ENCODE results near the gene FOLR2.
"Not testable (repeated sequence)": the region's sequence is repeated elsewhere in the genome, so short reads cannot be mapped to it uniquely, and the experiment has no call there.

FOLR2 gene

DNA sequence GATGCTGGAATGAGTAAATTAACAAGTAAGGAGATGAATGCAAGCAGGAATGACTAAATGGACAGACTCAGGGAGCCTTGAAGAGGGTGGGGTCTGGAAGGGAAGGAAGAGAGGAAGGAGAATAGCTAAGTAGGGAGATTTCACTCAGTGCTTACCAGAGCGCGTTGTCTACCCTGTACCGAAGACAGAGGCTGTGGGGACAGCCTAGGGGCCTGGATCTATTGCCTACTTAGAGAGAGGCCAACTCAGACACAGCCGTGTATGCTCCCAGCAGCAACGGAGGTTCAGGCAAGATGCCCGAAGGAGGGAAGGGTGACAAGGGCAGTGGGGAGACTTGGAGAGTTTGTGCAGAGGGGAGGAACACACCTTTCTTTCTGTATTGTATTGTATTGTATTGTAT is at the start of gene FOLR2:
FOLR2 (plus strand) TSS at position 157 of the 400 bp plus-strand sequence. CDS start 1,791 bp downstream, outside the sequence.
- no peak for DNase-seq (ENCODE audit: low read depth)

DNA sequence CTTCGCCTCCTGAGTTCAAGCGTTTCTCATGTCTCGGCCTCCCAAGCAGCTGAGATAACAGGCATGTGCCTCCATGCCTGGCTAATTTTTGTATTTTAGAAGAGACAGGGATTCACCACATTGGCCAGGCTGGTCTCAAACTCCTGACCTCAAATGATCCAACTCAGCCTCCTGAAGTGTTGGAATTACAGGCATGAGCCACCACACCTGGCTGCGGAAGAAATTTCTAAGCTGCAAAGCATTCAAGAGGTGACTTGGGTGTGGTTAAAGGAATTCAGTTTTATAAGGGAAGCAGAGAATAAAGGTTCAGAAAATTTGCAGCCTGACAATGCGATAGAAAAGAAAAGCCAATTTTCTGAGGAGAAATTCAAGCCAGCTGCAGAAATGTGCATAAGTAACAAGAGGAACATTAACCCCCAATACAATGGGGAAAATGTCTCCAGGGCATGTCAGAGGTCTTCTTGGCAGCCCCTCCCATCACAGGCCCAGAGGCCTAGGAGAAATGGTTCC is 47.5 kb upstream of the FOLR2 start:
- not testable (repeated sequence) for DNase-seq (ENCODE audit: low read depth)

DNA sequence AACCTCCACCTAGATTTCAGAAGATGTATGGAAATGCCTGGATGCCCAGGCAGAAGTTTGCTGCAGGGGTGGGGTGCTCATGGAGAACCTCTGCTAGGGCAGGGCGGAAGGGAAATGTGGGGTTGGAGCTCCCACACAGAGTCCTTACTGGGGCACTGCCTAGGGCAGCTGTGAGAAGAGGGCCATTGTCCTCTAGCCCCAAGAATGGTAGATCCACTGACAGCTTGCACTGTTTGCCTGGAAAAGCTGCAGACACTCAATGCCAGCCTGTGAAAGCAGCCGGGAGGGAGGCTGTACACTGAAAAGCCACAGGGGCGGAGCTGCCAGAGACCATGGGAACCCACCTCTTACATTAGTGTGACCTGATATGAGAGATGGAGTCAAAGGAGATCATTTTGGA is 46.8 kb upstream of the FOLR2 start:
- DNase-seq (ENCODE audit: low read depth) = not testable (repeated sequence)

DNA sequence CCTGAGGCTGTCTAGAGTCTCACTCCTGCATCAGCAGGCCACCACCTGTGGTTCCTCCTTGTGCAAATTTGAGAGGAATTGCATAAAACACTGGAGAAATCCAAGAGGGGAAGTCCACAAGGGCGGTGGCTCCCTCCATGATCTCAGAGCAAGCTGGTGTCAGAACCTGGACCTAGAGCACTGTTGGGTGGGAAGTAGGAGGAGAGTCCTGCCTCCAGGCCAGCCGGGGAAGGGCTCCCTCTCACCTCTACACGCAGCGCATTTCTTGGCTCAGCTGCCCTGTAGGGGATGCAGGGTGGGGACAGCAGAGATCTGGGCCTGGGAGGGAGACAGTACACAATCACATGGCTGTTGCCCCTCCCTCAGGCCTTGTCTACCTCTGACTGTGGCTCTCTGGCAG is 44.6 kb upstream of the FOLR2 start:
- not testable (repeated sequence) for DNase-seq (ENCODE audit: low read depth)

DNA sequence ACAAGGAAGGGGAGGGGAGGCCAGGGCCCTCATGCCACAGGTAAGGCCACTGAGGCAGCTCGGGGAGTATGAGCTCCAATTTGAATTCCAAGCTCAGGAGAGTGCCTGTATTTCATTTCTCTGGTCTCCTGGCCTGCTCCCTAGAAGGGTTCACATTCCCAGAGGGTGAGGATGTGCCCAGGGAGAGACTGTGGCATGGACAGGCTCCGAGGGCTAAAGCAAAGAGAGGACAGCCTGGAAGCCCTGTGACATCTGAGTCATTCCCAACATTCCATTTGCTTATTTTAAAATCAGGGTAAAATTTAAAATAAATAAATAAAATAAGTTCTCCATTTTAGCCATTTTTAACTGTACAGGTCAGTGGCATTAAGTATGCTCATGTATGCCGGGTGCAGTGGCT is 43.3 kb upstream of the FOLR2 start:
- no peak for DNase-seq (ENCODE audit: low read depth)

DNA sequence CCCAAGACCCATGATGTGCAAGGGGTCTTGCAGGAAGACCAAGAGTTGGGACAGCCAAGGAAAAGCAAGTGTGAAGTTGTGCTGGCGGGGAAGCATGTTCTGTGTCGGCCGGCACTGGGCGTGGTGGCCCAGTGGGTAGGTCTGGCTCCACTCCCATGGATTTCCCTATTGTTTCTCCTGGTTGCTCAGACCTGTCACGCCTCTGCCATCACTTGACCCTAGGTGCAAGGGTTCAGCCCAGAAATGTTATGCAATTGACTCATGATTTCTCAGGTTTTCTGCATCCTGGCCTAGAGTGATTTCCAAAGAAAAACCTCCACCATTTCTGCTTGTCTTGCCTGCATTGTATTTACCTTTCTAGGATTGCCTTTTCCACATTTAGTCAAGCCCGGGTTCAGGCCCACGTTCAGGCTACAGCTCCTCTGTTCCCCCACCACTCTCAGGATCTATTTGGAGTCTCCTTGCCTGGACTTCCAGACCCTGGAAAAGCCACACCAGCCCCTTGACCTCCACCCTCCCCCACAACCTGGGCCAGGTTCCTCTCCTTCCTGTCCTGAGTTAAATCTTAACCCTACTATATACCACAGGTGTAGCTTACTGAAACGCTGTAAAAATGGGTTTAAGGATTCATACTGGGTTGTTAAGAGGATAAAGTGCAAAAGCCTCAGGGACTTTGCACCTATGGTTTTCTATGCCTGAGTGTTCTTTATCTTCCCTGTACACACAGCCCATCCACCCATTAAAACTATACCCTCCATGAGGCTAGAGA is 42.1 kb upstream of the FOLR2 start:
- DNase-seq (ENCODE audit: low read depth) = no peak

DNA sequence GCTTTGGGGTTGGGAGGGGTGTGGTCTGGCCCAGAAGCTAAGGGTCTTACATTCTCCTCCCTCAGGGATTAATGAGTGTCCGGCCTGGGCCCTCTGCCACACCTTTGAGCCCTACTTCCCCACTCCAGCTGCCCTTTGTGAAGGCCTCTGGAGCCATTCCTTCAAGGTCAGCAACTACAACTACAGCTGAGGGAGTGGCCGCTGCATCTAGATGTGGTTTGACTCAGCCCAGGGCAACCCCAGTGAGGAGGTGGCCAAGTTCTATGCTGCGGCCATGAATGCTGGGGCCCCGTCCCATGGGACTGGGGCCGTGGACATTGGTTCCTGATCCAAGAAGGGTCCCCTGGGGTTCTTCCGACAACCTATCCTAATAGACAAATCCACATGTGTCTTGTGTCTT is 38.9 kb upstream of the FOLR2 start:
- DNase-seq (ENCODE audit: low read depth) = no peak

DNA sequence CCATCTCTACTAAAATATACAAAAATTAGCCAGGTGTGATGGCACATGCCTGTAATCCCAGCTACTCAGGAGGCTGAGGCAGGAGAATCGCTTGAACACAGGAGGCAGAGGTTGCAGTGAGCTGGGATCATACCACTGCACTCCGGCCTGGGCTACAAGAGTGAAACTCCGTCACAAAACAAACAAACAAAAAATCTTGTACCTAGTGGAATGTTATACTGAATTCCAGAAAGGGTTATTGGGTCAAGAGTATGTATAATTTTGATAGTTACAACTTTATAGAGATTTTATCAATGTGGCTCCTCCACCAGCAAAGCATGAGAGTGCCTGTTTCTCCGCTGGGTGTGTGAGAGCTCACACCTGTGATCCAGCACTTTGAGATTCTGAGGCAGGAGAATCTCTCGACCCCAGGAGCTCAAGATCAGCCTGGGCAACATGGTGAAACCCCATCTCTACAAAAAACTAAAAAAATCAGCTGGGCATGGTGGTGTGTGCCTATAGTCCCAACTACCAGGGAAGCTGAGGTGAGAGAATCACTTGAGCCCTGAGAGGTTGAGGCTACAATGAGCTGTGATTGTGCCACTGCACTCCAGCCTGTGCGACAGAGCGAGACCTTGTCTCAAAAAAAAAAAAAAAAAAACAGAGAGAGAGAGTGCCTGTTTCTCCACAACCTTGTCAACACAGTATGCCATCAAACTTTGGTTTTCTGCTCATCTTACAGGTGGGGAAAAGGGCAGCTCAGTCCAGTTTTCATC is 37.4 kb upstream of the FOLR2 start:
- DNase-seq (ENCODE audit: low read depth) = no peak

DNA sequence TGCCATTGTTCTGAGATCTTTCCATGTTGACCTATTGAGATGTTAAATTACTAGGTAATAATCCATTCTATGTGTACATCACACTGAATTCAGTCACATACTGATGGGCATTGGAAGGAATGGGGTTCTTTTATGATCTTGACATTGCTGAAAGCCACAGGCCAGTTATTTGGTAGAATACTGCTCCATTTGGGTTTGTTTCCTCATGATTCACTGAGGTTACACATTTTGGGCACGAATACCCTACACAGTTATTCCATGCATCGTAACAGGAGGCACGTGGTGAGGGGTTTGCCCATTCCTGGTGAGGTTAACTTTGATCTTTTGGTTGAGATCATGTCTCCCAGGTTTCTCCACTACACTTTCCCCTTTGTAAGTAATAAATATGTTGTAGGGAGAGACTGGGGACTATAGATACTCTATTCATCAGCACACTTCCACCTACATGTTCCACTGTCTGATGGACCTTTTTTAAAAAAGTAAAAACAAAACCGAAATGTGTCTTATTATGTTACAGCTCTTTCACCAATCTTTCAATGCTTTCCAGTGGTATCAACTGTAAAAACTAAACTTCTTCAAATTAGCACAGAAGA is 36.7 kb upstream of the FOLR2 start:
- DNase-seq (ENCODE audit: low read depth) = peak; percentile 24

DNA sequence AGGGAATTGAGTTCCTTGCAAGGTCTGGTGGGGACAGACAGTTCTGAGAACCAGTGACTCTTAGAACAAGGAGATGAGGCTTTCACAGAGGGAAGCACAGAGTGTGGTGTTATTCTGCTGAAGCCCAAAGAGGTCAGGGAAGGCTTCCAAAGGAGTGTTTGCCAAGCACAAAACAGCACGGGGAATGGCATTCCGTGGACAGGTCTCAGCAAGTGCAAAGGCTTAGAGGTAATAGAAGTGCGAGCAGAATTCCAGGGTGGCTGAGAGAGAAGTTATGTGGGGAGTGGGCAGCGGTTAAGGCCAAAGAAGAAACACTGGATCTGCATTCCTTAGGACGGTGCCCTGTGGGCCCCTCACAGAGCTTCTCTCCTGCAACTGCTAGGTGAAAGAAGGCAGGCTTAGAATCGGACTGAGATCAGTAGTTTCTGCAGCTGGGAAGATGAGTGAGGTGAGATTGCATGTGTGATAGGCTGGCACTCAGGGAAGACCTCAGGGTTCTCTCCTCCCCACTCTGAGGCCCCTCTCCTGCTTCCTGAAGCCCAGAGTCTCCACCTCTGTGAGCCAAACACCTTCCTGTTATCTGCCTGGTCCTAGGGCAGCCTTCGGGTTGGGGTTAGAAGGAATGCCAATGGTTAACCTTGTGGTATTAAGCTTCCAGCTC is 35.6 kb upstream of the FOLR2 start:
- DNase-seq (ENCODE audit: low read depth) = not testable (repeated sequence)

DNA sequence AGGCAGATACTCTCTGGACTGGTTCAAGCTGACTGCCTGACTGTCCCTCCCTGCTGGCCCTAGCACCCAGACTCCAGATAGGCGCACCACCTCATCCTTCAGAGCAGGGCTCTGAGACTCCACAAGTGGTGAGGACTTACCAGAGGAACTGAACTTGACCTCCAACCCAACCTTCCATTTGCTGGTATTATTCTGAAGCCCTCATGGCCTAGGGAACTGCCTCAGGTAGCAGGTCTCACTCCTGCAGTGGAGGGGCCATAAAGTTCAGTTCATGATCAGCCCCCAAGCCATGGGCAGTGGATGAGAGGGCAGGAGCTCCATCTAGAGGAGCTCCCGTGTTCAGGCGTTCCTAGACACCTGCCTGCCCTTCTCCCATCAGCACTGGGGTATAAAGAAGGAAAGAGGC is 35.0 kb upstream of the FOLR2 start:
- DNase-seq (ENCODE audit: low read depth) = not testable (repeated sequence)

DNA sequence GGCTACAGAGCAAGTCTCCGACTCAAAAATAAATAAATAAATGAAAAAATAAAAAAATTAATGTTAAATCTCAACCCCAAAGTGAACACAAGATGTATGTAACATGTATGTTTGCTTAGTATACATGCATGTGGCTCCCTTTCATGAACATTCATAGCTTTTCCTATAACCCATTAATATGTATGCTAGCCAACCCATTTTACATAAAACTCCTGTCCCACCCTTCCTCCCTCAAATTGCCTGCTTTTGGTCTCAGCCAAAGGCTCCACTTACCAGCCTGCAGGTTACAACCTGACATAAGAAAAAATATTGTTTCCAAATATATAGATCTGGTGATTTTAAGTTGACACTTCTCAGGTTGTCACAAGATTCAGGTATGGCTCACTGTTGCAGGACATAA is 28.3 kb upstream of the FOLR2 start:
- DNase-seq (ENCODE audit: low read depth) = no peak

DNA sequence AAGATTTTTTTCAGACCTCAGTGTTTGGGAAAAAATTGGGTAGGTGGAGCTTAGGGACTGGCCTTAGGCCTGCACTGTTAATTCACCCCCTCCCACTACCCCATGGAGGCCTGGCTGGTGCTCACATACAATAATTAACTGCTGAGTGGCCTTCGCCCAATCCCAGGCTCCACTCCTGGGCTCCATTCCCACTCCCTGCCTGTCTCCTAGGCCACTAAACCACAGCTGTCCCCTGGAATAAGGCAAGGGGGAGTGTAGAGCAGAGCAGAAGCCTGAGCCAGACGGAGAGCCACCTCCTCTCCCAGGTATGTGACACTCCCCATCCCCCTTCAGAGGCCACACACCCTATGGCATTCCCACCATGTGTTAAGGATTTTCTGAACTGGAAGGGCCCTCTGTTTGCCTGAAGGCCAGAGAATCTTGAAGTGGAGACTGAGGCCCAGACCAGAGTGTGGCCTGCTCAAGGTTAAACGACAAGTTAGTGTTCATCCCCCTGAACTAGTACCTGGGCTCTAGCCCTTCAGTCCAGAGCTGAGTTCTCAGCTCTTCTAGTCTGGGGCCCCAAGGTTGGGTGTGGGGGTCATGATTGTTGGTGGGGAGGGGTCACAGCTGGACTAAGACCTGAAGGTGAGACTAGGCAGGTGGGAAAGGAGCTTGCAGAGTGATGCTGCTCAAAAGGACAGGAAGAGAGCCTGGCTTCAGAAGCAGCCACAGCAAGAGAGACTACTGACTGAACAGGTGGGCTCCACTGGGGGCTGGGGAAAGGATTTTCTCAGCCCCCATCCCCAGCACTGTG is 26.9 kb upstream of the FOLR2 start:
- DNase-seq (ENCODE audit: low read depth) = no peak

DNA sequence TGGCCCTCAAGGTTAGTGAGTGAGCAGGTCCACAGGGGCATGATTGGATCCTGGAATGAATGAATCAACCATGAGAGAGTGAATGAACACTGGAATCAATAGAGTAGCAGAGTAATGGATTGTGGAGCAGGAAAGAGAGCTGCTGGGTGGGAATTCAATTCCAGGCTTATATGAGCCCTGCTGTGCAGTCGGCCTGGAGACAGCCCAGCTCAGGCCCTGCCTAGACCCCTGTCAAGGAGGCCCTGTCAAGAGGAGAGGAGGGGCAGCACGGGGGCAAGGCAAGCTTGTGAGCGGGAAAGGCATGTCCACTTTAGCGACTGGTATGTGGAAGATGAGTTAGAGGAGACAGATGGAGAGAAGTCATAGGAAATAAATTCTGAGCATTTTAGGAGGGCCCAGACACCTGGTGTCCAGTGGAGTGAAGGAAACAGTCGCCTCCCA is 25.9 kb upstream of the FOLR2 start:
- no peak for DNase-seq (ENCODE audit: low read depth)

DNA sequence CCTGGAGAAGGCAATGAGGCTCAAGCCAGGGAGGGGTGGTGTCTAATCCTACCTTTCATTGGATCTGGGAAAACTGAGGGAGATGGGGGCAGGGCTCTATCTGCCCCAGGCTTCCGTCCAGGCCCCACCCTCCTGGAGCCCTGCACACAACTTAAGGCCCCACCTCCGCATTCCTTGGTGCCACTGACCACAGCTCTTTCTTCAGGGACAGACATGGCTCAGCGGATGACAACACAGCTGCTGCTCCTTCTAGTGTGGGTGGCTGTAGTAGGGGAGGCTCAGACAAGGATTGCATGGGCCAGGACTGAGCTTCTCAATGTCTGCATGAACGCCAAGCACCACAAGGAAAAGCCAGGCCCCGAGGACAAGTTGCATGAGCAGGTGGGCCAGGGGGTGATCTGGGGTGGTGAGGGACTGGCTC is 24.6 kb upstream of the FOLR2 start, which contains the start of gene FOLR1:
FOLR1 (plus strand) TSS at position 180 of the 421 bp plus-strand sequence; CDS start at position 214, 34 bp downstream.
- no peak for DNase-seq (ENCODE audit: low read depth)

DNA sequence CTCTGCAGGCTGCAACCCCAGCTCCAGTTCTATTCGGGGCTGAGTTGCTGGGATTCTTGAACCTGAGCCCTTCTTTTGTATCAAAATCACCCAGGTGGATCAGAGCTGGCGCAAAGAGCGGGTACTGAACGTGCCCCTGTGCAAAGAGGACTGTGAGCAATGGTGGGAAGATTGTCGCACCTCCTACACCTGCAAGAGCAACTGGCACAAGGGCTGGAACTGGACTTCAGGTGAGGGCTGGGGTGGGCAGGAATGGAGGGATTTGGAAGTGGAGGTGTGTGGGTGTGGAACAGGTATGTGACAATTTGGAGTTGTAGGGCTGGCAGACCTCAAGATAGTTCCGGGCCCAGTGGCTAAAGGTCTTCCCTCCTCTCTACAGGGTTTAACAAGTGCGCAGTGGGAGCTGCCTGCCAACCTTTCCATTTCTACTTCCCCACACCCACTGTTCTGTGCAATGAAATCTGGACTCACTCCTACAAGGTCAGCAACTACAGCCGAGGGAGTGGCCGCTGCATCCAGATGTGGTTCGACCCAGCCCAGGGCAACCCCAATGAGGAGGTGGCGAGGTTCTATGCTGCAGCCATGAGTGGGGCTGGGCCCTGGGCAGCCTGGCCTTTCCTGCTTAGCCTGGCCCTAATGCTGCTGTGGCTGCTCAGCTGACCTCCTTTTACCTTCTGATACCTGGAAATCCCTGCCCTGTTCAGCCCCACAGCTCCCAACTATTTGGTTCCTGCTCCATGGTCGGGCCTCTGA is 20.9 kb upstream of the FOLR2 start:
- DNase-seq (ENCODE audit: low read depth) = no peak

DNA sequence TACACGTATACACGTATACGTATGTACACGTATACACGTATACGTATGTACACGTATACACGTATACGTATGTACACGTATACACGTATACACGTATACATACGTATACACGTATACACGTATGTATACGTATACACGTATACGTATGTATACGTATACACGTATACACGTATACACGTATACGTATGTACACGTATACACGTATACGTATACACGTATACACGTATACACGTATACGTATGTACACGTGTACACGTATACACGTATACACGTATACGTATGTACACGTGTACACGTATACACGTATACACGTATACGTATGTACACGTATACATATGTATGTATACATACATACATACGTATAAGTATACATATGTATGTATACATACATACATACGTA is 15.1 kb upstream of the FOLR2 start:
- not testable (repeated sequence) for DNase-seq (ENCODE audit: low read depth)

DNA sequence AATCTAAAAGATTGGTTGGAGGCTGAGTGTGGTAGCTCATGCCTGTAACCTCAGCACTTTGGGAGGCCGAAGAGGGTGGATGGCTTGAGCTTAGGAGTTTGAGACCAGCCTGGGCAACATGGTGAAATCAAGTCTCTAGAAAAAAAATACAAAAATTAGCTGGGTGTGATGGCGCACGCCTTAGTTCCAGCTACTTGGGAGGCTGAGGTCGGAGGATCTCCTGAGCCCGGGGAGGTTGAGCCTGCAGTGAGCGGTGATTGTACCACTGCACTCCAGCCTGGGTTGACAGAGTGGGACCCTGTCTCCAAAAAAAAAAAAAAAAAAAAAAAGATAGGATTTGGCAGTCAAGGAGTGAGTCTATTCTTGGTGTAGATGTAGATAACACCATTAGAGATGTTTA is 14.0 kb upstream of the FOLR2 start:
- no peak for DNase-seq (ENCODE audit: low read depth)

DNA sequence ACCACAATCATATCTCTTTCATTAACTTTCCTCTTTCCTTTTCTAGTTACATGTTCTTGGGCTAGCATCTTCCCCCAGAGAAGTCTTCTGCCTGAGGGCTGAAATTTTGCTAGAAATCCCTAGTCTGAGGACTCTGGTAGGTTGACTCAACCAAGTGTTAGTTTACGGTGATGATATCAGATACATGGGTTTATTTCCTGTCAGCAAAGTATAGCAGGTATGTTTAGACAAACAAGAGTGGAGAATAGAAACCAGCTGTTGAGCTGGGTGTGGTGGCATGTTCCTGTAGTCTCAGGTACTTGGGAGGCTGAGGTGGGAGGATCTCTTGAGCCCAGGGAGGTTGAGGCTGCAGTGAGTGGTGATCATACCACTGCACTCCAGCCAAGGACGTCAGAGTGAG is 13.4 kb upstream of the FOLR2 start:
- no peak for DNase-seq (ENCODE audit: low read depth)

DNA sequence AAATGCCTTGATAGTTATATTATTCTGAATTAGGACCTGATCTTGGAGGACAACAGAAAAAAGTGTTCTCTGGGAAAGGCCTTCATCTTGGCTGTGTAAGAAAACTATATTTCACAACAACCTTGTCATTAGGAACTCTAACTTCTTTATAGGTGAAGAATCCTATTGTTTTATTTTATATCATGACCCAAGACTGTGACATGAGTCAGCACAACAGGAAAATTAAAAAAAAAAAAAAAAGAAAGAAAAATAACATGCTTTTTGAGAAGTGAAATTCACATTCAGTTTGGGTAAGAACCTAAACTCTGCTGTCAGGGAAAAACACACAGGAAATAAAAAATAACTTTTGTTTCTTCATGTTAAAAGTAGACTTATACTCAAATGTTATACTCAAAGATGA is 11.7 kb upstream of the FOLR2 start:
- no peak for DNase-seq (ENCODE audit: low read depth)

Data from HS-5 (cell line).